GM12872 (cell line): Measurements from ENCODE around the gene ZNF664.

Source experiments
- TF ChIP-seq, protein P1 (sequence below): IDR thresholded peaks from 3 replicates; pipeline ENCODE4 v1.5.1; 2011; ENCODE audit warnings: low read depth, mild to moderate bottlenecking, low read length, moderate library complexity; ENCODE audit not compliant: insufficient read depth

ZNF664 gene

DNA sequence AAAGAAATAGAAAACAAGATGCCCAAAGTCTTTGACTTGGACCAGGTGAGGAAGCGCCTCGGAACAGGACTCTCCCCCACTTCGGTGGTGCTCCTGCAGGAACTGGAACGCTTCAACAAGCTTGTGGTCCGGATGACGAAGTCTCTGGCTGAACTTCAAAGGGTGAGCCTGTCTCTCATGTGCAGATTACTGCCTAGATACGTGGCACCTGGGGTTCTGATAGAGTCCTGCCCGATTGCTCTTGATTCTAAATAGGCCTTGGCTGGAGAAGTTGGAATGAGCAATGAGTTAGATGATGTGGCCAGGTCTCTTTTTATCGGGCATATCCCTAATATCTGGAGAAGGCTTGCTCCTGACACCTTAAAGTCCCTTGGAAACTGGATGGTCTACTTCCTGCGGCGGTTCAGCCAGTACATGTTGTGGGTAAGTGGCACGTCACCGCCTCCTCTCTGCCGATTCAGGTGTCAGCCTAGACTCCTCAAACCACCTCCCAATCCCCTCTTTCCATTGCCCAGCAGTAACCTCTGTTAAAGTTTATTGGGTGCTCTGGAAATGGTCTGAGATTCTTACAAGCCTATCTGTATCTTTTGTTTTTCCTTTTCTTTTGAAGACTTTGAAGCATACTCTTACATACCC lies 41.2 kb upstream of the ZNF664 start:
- TF ChIP-seq, protein P1, sequence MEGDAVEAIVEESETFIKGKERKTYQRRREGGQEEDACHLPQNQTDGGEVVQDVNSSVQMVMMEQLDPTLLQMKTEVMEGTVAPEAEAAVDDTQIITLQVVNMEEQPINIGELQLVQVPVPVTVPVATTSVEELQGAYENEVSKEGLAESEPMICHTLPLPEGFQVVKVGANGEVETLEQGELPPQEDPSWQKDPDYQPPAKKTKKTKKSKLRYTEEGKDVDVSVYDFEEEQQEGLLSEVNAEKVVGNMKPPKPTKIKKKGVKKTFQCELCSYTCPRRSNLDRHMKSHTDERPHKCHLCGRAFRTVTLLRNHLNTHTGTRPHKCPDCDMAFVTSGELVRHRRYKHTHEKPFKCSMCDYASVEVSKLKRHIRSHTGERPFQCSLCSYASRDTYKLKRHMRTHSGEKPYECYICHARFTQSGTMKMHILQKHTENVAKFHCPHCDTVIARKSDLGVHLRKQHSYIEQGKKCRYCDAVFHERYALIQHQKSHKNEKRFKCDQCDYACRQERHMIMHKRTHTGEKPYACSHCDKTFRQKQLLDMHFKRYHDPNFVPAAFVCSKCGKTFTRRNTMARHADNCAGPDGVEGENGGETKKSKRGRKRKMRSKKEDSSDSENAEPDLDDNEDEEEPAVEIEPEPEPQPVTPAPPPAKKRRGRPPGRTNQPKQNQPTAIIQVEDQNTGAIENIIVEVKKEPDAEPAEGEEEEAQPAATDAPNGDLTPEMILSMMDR: no peak

DNA sequence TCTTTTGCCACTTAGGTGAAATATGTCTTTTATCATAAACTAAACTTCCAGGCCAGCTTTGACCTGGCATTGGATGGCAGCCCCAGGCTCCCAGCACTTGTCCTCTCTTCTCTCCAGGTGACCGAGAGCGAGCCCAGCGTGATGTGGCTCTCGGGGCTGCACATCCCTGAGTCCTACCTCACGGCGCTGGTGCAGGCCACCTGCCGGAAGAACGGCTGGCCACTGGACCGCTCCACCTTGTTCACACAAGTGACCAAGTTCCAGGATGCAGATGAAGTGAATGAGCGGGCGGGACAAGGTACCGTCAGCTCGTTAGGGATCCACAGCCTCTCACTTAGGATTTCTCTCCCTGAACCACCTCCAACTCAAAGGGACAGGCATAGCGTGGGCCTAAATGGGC lies 39.8 kb upstream of the ZNF664 start:
- TF ChIP-seq, protein P1: no peak

DNA sequence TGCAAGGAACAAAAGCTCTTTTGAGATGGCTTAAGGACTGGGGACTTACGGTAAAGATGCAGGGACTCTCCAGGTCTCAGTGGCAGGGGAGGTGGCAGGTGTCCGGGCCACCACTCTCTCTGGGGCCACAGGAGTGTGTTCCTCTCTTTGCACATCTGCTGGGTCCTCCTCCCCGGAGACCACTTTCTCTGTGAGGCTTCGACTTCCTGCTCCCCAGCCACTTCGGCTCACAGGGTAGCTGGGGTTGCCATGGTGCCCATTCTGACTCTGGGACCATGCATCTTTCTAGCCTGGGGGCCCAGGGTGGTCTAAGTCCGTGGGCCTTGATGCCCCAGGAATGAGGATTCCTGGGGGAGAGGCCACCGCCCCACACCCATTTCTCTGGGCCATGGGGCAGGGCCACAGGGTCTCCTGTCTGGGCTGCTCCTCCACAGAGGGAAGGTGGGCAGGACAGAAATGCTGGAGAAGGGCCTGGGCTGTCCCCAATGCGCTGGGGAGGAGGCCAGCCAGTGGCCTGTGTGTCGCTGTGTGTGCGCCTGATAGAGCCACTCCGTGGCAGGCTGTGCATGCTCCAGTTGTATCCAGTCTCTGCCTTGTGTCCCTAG lies 38.9 kb upstream of the ZNF664 start:
- TF ChIP-seq, protein P1: no peak

DNA sequence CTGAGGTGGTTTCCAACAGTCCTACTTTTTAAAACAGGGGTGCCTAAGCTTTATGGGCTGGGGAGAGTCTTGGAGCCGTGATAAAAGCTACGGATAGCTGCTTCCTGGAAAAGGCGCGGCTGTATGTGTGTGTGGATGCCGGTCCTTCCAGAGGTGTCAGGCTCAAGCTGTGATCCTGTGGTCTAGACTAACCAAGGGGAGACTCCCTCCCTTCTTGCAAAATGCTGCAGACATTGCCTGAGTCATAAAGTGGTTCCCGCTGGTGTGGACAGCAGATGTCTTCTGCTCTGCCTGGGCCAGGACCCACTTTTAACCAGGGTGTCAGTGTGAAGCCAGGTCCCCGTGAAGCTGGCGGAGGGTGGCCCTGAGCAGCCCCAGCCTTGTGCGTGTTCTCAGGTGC lies 38.2 kb upstream of the ZNF664 start:
- TF ChIP-seq, protein P1: no peak

DNA sequence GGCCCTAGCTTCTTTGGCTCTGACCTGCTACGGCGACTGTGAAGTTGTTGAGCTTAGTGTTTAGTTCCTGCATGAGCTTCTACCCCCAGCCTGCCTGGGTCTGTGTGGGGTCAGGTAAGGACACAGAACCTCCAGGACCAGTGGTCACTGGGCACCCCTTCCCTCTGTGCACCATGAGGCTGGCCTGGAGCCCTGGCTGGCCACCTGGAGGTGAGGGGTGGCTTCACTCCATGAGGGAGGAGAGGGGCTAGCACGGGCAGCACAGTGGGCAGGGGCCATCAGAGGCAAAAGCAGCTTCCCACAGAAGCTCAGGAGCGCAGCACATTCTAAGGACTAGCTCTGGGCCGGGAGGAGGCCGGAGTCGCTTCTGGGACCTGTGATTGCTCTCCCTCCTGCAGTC lies 37.1 kb upstream of the ZNF664 start:
- TF ChIP-seq, protein P1: no peak

DNA sequence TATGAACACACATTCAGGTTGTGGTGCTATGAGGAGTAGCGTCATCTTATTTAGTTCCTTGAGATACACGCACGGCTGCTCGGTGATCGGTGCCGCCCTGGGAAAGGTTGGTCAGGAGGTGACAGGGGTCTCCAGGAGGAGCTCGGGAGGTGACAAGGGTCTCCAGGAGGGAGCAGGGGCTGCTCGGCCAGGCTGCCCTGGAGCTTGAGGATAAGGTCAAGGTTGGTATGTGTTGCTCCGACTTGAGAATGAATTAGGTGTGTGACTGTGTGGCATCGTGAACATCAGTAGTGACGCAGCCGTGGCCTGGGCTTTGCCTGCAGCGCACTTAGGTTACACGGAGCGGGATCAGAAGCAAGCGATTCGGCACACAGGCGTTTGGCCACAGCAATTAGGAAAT lies 36.5 kb upstream of the ZNF664 start:
- TF ChIP-seq, protein P1: no peak

DNA sequence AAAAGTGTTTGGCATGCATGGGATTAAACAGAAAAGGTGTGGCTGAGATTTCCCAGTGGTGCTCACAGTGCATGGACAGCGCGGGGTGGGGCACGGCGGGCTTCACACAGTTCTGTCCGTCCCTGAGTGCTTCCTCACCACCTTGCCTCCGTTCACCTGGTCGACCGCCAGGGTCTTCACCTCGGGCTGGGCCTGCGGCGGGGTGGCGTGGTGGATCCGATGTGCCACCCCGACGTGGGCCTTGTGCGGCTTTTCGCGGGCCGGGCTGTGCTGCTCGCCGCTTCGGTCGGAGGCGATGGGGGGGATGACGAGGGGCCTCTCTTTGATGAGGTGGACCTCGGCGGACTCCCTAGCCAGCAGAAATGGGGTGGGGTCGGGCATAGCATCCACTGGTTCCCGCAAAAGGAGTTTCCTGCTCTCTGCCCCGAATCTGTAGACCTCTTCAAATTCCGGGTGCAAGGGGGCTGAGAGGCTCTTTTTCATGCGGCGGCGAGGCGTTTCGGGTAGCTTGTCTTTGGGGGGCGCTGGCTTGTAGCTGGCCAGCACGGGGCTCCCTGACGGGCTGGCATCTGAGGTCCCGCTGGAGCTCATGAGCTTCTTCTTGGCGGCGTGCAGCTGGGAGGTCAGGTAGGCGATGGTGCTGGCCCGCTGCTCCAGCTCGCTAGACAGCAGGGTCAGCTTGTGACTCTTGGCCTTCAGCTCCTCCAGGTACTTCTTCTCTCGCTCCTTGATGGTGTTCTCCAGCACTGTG lies 35.9 kb upstream of the ZNF664 start:
- TF ChIP-seq, protein P1: no peak
